GM18505 (cell line): ENCODE measurements around the gene PTPRB.
"Not testable (repeated sequence)": the region's sequence is repeated elsewhere in the genome, so short reads cannot be mapped to it uniquely, and the experiment has no call there.

ENCODE experiments used
- ATAC-seq: cut with Tn5 transposase; IDR thresholded peaks from one replicate; pipeline ENCODE4 v1.9.1; 2021; ENCODE audit not compliant: unreplicated experiment
- POLR2A ChIP-seq: IDR thresholded peaks from 4 replicates; pipeline ENCODE4 v1.6.1; 2011; ENCODE audit warnings: borderline replicate concordance; ENCODE audit not compliant: insufficient read depth, insufficient read length; ENCODE audit errors: extremely low read depth

The PTPRB gene

GRCh38 chr12:70535896-70536374 lies 101.3 kb downstream of the PTPRB start:
- TF ChIP-seq POLR2A = no peak
- no peak for ATAC-seq

- ATAC-seq = no peak
These were observed 102.8 kb downstream of the PTPRB start for GRCh38 chr12:70534466-70534865.

DNA sequence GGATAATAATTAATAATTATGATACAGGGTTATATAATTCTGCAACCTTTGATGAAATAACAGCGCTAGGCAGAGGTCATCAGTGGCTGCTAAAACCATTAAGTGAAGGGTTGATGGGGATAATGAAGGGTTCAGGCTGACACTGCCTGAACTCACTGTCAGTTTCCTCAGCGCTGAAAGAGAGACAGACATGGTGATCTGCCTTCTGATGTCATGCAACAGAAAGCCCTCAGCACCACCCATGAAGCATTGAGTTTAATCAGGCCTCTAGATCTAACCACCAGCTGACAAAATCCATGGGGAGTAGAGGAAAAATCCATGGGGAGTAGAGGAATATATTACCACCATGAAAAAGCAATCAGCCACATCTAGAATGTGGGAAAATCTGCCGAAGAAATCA lies 107.6 kb downstream of the PTPRB start:
- no peak for TF ChIP-seq POLR2A
- ATAC-seq = no peak

More at GRCh38 chr12:70534466-70534865, 102.8 kb downstream of the PTPRB start:
- no peak for TF ChIP-seq POLR2A

- no peak for ATAC-seq
- no peak for TF ChIP-seq POLR2A
These were observed 116.4 kb downstream of the PTPRB start for GRCh38 chr12:70520847-70521246.

DNA sequence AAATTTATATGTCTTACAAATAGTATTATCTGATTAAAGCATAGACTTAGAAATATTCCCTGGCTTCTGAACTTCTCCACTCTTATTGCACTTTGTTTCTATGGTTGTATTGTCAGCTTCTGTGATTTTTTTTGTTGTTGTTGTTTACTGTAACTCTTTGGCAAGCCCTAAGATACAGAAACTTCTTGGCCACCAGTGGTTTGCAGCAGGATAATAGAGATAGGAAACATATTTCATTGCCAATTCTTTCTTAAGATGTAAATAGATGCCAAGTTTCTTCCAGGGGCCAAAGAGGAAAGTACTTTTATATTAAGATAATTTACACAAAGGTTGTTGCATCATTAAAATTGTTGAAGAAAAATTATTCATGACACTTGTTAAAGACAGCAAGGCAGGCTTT lies 123.8 kb downstream of the PTPRB start:
- ATAC-seq = no peak
- TF ChIP-seq POLR2A = no peak

- TF ChIP-seq POLR2A = no peak
- no peak for ATAC-seq
These were observed 129.1 kb downstream of the PTPRB start for GRCh38 chr12:70508178-70508577.

- no peak for ATAC-seq
- no peak for TF ChIP-seq POLR2A
These were observed 129.8 kb downstream of the PTPRB start for GRCh38 chr12:70507442-70507841.

- ATAC-seq = no peak
- no peak for TF ChIP-seq POLR2A
These were observed 139.7 kb downstream of the PTPRB start for GRCh38 chr12:70497508-70497907.

DNA sequence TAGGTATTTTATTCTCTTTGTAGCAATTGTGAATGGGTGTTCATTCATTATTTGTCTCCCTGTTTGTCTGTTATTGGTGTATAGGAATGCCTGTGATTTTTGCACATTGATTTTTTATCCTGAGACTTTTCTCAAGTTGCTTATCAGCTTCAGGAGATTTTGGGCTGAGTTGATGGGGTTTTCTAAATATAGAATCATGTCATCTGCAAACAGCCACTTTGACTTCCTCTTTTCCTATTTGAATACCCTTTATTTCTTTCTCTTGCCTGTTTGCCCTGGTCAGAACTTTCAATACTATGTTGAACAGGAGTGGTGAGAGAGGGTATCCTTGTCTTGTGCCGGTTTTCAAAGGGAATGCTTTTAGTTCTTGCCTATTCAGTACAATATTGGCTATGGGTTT lies 144.3 kb downstream of the PTPRB start:
- ATAC-seq = not testable (repeated sequence)

GRCh38 chr12:70490928-70491327 lies 146.3 kb downstream of the PTPRB start:
- not testable (repeated sequence) for ATAC-seq

- no peak for TF ChIP-seq POLR2A
- ATAC-seq = no peak
These were observed 149.8 kb downstream of the PTPRB start for GRCh38 chr12:70487440-70487839.

GRCh38 chr12:70486588-70486987 lies 150.6 kb downstream of the PTPRB start:
- no peak for ATAC-seq
- TF ChIP-seq POLR2A = no peak

- ATAC-seq = no peak
- TF ChIP-seq POLR2A = no peak
These were observed 151.5 kb downstream of the PTPRB start for GRCh38 chr12:70485704-70486103.

- no peak for TF ChIP-seq POLR2A
- no peak for ATAC-seq
These were observed 152.8 kb downstream of the PTPRB start for GRCh38 chr12:70484464-70484863.

- no peak for ATAC-seq
- TF ChIP-seq POLR2A = no peak
These were observed 154.5 kb downstream of the PTPRB start for GRCh38 chr12:70482764-70483163.
